Dendritic cell treated with granulocyte-macrophage colony-stimulating factor and Interleukin-4, amounts not matched to agents 40 ng/mL and 50 ng/mL, for 4 days (primary cell): Measurements from ENCODE around the gene SPSB3.
"Not testable (repeated sequence)": the region's sequence is repeated elsewhere in the genome, so short reads cannot be mapped to it uniquely, and the experiment has no call there.

Experiments
- H3K27ac Mint-ChIP-seq: one replicate; pipeline ENCODE4 v1.8.0; 2022; ENCODE audit warnings: mild to moderate bottlenecking, mixed read lengths
- H3K27me3 Mint-ChIP-seq: one replicate; pipeline ENCODE4 v1.8.0; 2022; ENCODE audit warnings: mild to moderate bottlenecking, mixed read lengths
- H3K36me3 Mint-ChIP-seq: one replicate; pipeline ENCODE4 v1.8.0; 2022; ENCODE audit warnings: low read depth, mixed read lengths
- H3K4me1 Mint-ChIP-seq: one replicate; pipeline ENCODE4 v1.8.0; 2022; ENCODE audit warnings: low read depth, mixed read lengths
- H3K4me3 Mint-ChIP-seq: one replicate; pipeline ENCODE4 v1.8.0; 2022; ENCODE audit warnings: mild to moderate bottlenecking, moderate library complexity, mixed read lengths
- H3K9me3 Mint-ChIP-seq: one replicate; pipeline ENCODE4 v1.8.0; 2022; ENCODE audit warnings: mixed read lengths
- intact Hi-C: fragments of 100-400 bp; cut with micrococcal nuclease; formaldehyde crosslinking; loops from one replicate; pipeline ENCODE4 v1.15.0; 2022

SPSB3 gene

DNA sequence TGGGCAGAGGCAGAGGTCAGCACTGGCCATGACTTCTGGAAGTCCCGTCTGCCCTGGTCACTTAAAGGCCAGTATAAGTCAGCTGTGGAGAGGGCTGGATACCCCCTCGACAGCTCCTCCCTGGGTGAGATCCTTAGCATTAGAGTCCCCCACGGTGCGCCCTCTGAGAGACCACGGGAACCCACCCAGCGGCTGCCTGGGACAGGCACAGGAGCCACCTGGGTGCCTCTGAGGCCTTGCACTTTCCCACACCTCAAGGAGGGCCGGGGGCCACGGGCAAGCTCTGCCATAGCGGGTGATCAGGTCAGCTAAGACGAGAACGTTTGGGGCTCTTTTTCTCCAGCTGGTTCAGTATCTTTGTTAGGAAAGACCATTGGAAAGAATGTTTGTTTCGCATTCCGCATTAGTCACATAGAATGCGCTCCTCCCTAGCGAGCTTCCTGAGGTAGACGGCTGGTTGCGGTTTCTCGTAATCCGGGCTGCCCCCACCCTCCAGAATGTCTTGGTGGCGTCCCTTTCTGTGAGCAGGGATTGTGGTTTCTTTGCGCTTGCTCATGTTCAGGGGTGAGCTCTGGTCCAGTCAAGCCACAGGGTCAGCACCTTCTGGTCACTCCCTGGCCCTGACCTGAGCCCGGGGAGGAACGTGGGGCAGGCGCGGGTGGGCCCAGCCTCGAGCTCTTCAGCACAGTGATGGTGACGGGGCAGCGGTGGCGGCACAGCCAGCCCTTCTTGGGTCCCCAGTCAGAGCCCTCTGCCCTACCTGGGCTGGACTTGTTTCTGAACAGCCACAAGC is 36.3 kb downstream of the SPSB3 start:
- H3K9me3 Mint-ChIP-seq, result no peaks in the 10 kb centered on the region
- H3K4me3 Mint-ChIP-seq, result no peak overlapping the region
- no peaks in the 10 kb centered on the region for H3K4me1 Mint-ChIP-seq
- H3K27me3 Mint-ChIP-seq, result no peaks in the 10 kb centered on the region
- intact Hi-C loops, result no loop called here
- peaks cover 93% of the 10 kb centered on the region for H3K36me3 Mint-ChIP-seq
- H3K27ac Mint-ChIP-seq, result no peak overlapping the region

DNA sequence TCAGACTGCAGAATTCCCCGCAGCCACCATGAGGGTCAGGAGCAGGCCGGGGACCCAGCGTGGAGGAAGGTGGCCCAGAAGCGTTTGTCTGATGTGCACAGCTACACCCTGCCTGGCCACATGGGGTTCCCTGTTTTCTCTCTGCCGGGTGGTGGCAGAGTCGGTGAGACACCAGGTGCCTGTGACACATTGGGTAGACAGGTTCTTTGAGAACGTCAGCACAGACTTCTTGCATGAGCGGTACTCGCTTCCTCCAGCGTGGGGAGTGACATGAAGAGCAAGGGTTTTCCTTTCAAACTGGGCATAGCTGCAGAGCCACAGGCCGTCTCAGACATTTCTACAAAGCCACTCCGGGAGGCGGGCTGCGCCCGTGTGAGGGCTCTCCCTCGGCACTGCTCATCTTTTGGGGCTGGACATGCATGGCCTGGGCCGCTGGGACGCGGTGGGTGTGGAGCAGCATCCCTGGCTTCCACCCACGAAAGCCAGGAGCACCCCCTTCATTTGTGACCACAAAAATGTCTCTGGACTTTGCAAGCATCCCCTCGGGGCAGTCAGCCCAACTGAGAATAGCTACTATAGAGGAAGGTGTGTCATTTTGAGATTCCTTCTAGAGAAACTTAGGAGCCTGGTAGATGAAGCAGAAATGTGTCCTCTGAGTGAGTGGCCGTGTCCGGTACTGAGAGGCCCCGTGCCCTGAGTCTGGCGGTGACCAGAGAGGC is 37.0 kb downstream of the SPSB3 start:
- H3K4me3 Mint-ChIP-seq, result no peak overlapping the region
- intact Hi-C loops, result no loop called here
- H3K9me3 Mint-ChIP-seq, result no peaks in the 10 kb centered on the region
- H3K27me3 Mint-ChIP-seq, result no peaks in the 10 kb centered on the region
- no peak overlapping the region for H3K27ac Mint-ChIP-seq
- peaks cover 86% of the 10 kb centered on the region for H3K36me3 Mint-ChIP-seq
- H3K4me1 Mint-ChIP-seq, result no peaks in the 10 kb centered on the region

DNA sequence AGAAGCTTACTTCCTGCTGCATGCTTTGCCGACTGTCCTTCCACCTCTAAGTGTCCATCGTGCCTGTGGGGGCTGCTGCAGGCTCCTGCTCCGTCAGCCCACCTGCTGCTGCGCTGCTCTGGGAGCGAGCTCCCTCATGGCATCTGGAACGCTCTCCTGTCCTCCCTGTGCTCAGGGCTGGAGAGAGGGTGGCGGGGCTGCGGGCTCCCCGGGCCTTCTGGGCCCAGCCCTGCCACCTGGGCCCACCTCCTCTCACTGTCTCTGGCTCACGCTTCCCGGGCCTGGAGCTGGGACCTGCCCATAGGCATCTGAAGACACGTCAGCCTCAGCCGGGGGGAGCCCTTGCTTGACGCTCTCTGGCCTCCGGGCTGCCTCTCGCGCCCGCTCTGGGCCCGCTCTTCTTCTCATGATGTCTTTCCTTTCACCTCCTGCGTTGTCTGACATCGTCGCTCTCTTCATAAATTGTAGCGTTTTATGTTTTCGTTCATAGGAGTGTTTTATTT is 38.0 kb downstream of the SPSB3 start:
- peaks cover 76% of the 10 kb centered on the region for H3K36me3 Mint-ChIP-seq
- intact Hi-C loops, result no loop called here
- no peak overlapping the region for H3K4me3 Mint-ChIP-seq
- no peaks in the 10 kb centered on the region for H3K4me1 Mint-ChIP-seq
- H3K27ac Mint-ChIP-seq, result no peak overlapping the region
- no peaks in the 10 kb centered on the region for H3K9me3 Mint-ChIP-seq
- H3K27me3 Mint-ChIP-seq, result no peaks in the 10 kb centered on the region

DNA sequence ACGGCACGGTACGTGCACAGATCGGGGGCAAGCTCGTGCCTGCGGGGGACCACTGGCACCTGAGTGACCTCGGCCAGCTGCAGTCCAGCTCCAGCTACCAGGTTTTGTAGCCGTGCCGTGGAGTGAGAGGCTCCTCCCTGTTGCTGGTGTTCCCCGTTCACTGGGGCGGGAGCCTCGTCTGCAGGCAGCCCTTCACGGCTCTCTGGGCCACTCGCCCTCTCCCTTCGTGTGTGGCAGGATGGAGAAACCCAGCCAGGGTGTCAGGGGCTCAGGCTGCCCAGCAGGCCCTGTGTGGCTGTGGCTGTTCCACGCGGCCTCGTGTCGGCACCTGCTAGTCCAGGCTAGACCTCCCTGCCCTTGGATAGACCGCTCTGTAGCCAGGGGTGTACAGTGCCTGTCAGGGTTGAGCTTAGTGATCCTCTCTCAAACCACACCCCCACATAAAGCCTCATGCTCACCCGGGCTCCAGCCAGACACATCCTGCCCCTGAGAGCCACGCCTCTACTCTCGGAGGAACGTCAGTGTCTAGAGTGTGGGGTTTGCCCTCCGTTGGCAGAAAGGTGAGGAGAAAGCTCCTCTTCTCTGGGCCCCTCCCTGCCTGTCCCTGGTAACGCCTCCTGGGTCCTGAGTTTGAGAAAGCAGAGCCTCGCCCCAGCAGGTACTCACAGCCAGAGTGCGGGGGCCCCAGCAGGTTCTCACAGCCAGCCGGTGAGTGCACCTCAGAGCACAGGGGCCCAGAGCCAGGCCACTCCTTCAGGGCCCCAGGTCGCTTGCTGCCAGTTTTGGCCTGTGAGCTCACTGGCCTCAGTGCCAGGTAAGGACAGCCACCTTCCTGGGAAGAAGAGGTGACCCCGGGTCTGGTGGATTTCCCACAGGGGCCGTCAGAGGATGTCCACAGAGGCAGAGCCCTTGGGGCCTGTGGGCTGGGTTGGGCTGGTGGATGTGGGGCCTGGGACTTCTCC is 38.7 kb downstream of the SPSB3 start:
- H3K27me3 Mint-ChIP-seq, result no peaks in the 10 kb centered on the region
- H3K36me3 Mint-ChIP-seq, result peaks cover 69% of the 10 kb centered on the region
- no peaks in the 10 kb centered on the region for H3K4me1 Mint-ChIP-seq
- no peak overlapping the region for H3K27ac Mint-ChIP-seq
- H3K4me3 Mint-ChIP-seq, result no peak overlapping the region
- H3K9me3 Mint-ChIP-seq, result no peaks in the 10 kb centered on the region
- intact Hi-C loops, result no loop called here

DNA sequence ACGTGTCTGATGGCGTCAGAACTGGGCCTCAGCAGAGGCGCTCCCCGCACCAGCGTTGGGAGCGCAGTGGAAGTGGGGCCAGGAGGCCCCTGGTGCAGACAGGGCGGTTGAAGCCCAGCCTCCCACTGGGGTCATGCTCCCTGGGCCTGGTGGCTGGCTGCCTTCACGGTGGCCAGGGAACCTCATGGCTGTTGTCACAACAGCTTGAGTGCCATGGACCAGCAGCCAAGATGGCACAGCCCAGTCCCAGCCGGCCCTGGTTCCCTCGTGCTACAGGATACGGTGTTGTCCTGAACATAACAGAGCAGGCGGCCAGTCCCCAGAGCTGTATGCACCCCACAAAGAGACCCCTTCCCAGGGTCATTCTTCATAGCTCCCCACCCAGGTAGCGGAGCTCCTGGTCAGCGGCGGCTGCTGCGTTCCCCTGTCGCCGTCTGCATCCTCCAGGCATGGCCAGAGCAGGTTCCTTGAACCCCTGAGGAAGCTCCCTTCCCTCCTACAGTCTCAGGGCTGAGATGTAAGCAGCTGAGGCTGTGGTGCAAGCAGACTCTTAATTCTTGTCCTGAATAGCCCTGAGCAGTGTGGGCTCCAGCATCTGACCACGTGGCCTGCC is 40.7 kb downstream of the SPSB3 start:
- Mint-ChIP-seq H3K4me1 (no peaks in the 10 kb centered on the region), H3K4me3 (no peak overlapping the region), H3K27ac (no peak overlapping the region), H3K27me3 (no peaks in the 10 kb centered on the region), H3K9me3 (no peaks in the 10 kb centered on the region), H3K36me3 (peaks cover 49% of the 10 kb centered on the region)
- intact Hi-C loops, result no loop called here

DNA sequence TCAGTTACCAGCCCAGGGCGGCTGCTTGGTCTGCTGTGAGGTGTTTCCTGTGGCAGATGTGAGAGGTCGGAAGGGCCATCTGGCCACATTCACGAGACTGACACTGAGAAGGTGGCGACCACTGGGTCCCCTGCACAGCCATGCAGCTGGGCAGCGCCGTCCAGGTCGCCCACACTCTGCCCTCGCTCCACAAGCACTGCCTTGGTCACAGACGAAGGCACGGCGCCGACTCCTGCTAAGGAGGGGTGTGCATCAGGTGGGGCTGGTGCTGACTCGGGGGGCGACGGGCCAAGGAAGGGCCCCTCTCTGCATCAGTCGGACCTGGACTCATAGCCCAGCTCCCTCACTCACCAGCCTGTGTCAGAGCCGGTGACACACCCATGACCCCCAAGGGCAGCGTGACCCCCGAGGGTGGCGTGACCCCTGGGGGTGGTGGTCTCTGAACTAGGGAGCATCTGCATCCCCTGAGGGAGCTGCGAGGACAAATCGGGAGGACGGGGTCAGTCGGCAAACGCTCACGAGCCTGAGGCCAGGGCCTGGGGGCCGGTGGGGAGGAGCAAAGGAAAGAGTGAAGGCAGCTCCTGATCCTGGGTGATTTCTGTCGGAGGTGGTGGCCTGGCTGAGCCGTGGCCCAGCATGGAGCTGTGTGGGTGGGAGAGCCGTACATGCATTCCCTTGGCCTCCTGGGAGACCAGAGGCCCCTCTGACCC is 41.4 kb downstream of the SPSB3 start:
- intact Hi-C loops, result no loop called here
- Mint-ChIP-seq H3K4me3 (no peak overlapping the region), H3K9me3 (no peaks in the 10 kb centered on the region), H3K4me1 (no peaks in the 10 kb centered on the region), H3K27me3 (no peaks in the 10 kb centered on the region), H3K36me3 (peaks cover 42% of the 10 kb centered on the region), H3K27ac (no peak overlapping the region)

DNA sequence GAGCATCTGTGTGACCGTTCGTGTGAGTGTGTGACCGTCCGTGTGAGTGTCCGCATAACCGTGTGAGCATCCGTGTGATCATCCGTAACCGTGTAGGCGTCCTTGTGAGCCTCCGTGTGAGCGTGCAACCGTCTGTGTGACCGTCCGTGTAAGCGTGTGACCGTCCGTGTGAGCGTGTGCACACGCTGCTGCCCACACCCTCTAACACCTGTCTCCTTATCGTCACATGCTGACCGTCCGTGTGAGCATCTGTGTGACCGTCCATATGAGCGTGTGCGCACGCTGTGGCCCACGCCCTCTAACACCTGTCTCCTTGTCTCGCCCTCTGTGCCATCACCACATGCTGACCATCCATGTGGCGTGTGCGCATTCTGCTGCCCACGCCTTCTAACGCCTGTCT is 42.1 kb downstream of the SPSB3 start:
- peaks cover 35% of the 10 kb centered on the region for H3K36me3 Mint-ChIP-seq
- intact Hi-C loops, result no loop called here
- H3K4me3 Mint-ChIP-seq, result no peak overlapping the region
- H3K4me1 Mint-ChIP-seq, result no peaks in the 10 kb centered on the region
- no peak overlapping the region for H3K27ac Mint-ChIP-seq
- no peaks in the 10 kb centered on the region for H3K27me3 Mint-ChIP-seq
- H3K9me3 Mint-ChIP-seq, result no peaks in the 10 kb centered on the region

DNA sequence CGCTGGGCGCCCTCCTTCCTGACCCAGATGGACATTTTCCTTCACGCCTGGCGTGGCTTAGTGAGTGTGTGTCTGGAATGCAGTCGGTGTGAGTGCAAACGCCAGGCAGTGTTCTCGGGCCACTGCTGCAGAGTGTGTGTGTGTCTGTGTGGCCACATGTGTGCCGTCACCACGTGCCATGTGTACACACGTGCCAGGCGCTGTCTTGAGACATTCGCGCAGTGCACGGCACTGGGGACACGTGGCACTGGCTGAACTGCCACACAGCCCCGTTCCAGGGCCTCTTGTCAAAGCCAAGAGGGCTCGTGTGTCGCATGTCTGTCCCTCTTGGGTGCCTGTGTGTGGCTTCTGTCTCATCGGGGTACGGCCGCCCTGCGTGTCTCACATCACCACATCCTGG is 47.6 kb downstream of the SPSB3 start:
- Mint-ChIP-seq H3K27ac (no peak overlapping the region), H3K4me3 (no peak overlapping the region), H3K4me1 (peaks cover 12% of the 10 kb centered on the region), H3K36me3 (peaks cover 5% of the 10 kb centered on the region), H3K27me3 (no peaks in the 10 kb centered on the region), H3K9me3 (no peaks in the 10 kb centered on the region)
- intact Hi-C loops, result no loop called here

DNA sequence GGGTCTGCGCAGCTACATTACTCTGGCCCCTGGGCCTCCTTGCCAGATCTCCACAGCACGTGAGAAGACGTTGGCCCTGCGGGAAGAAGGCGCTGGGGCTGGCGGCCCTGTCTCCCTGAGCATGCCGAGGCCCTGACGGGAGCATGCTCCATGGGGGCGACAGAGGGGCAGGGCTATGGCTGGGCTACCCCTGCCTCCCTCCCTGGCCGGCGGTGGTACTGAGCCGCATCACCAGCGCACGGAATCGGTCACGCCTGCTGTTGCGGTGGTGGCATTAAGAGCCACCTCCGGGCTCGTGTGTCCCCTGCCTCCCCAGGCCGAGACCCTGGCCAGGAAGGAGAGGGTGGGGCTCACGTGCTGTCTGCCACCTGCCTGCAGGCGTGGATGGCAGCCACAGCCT is 48.2 kb downstream of the SPSB3 start:
- H3K27me3 Mint-ChIP-seq, result no peaks in the 10 kb centered on the region
- peaks cover 12% of the 10 kb centered on the region for H3K4me1 Mint-ChIP-seq
- H3K9me3 Mint-ChIP-seq, result no peaks in the 10 kb centered on the region
- no peak overlapping the region for H3K4me3 Mint-ChIP-seq
- H3K27ac Mint-ChIP-seq, result no peak overlapping the region
- H3K36me3 Mint-ChIP-seq, result peaks cover 12% of the 10 kb centered on the region
- intact Hi-C loops, result no loop called here

DNA sequence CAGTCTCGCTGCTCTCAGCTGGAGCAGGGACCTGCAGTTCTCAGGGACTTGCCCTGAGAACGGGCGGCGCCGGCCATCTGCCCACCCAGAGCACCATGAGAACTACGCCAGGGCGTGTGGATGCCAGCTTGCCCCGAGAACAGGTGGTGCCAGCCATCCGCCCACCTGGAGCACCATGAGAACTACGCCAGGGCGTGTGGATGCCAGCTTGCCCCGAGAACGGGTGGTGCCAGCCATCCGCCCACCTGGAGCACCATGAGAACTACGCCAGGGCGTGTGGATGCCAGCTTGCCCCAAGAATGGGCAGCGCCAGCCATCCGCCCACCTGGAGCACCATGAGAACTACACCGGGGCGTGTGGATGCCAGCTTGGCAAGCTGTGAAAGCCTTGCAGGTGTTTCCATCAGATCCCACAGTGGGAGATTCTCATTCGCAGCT is 49.8 kb downstream of the SPSB3 start:
- Mint-ChIP-seq H3K4me1 (peaks cover 12% of the 10 kb centered on the region), H3K36me3 (peaks cover 28% of the 10 kb centered on the region)
- H3K27ac Mint-ChIP-seq, intact Hi-C loops, H3K4me3 Mint-ChIP-seq, H3K27me3 Mint-ChIP-seq, H3K9me3 Mint-ChIP-seq: not testable (repeated sequence)

DNA sequence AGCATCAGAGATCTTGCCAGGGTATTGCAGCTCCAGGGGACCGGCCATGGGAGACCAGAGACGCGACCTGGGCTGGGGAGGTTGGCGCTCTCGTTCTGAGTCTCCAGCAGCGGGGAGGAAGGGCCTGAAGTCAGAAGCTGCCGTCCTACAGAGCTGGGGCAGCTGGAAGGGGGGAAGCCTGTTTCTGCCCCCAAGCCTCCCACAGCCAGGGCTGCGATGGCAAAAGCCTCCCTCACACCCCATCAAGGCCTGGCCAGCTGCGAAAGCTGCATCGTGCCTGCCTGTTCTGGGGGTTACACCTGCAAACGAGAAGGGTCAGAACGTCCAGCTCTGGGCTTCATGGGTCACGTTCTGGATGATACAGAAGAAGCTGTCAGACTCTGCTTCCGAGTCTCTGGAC is 50.3 kb downstream of the SPSB3 start:
- Mint-ChIP-seq H3K9me3 (no peaks in the 10 kb centered on the region), H3K36me3 (peaks cover 33% of the 10 kb centered on the region), H3K4me3 (no peak overlapping the region), H3K27ac (peak overlapping the region; percentile 45), H3K4me1 (peaks cover 12% of the 10 kb centered on the region), H3K27me3 (no peaks in the 10 kb centered on the region)
- intact Hi-C loops, result no loop called here

DNA sequence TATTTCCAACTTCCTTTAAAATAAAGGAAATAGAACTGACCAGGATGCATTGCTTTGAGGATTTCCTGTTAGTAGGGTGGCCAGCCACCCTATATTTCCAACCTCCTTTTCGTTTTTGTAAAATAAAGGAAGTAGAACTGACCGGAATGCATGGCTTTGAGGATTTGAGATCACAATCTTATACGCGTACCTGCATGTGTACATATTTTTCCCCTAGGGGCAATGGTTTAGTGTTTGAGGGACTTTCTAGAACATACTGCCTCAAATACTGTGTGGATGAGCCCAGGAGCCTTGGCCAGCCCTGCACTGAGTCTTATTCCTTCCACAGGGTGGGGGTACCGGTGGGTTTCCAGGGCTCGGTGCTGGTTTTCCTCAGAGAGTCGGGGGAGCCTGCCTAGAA is 50.8 kb downstream of the SPSB3 start:
- H3K4me3 Mint-ChIP-seq, result no peak overlapping the region
- peaks cover 38% of the 10 kb centered on the region for H3K36me3 Mint-ChIP-seq
- peaks cover 12% of the 10 kb centered on the region for H3K4me1 Mint-ChIP-seq
- no peaks in the 10 kb centered on the region for H3K27me3 Mint-ChIP-seq
- intact Hi-C loops, result no loop called here
- peak overlapping the region; percentile 45 for H3K27ac Mint-ChIP-seq
- H3K9me3 Mint-ChIP-seq, result no peaks in the 10 kb centered on the region

DNA sequence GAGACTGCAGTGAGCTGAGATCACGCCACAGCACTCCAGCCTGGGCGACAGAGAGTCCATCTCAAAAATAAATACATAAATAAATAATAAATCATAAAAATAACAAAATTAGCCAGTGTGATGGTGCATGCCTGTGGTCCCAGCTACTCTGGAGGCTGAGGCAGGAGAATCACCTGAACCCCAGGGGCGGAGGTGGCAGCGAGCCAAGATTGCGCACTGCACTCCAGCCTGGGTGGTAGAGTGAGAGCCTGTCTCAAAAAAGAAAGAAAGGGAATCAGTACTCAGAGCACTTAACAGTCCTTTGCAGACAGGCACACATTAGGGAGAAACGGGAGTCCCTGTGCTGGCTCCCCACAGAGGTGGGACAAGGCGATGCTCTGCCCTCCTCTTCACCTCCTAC is 51.3 kb downstream of the SPSB3 start:
- H3K9me3 Mint-ChIP-seq, result no peaks in the 10 kb centered on the region
- H3K4me1 Mint-ChIP-seq, result peaks cover 12% of the 10 kb centered on the region
- no peak overlapping the region for H3K4me3 Mint-ChIP-seq
- intact Hi-C loops, result no loop called here
- H3K27ac Mint-ChIP-seq, result no peak overlapping the region
- no peaks in the 10 kb centered on the region for H3K27me3 Mint-ChIP-seq
- peaks cover 43% of the 10 kb centered on the region for H3K36me3 Mint-ChIP-seq
